K562 (cell line): ENCODE data around the gene CDT1. TPM values are rescaled to one million over a fixed set of nuclear protein-coding genes. Genes with fewer than 3 reads are reported as not detected.
A peak's percentile ranks its signal among the peaks of the same experiment; 100 is the strongest.

Experiments
- ATAC-seq: fragments of 200-7000 bp; cut with Tn5 transposase; 3 replicates; pipeline ENCODE4 v1.9.1; 2020; ENCODE audit warnings: moderate library complexity
- BruUV-seq: library from RNA; stranded (reverse); fragments of 400-500 nt; replicated peaks from 2 replicates; lab custom pipeline; 2021; lab: Mats Ljungman, UMichigan
- CTCF ChIA-PET: fragments of 300-600 bp; formaldehyde crosslinking; extraction: SDS; loops from one replicate; lab custom pipeline; 2021; ENCODE audit warnings: low intra/inter-chr PET ratio; lab: Yijun Ruan, JAX
- POLR2A ChIA-PET: fragments of 300-600, 350-650 bp; sonication (Branson Sonifier 250); formaldehyde crosslinking; extraction: SDS; loops from one replicate; lab custom pipeline; 2021; ENCODE audit warnings: antibody characterized with exemption, inconsistent platforms; lab: Yijun Ruan, JAX
- DNase-seq, 4 experiments: peaks; one replicate each; pipeline versions ENCODE4 v3.0.0 to v3.0.0-alpha.2; 2011 to 2018; ENCODE audit warnings: low spot score in 3 of 4, mixed read lengths in 3 of 4; ENCODE audit errors: extremely low read depth in 1 of 4
- FAIRE-seq: peaks from 2 replicates; lab custom pipeline; 2011; peaks lifted over from hg19 to GRCh38; lab: Jason Lieb, UNC
- H2AFZ ChIP-seq: 2 replicates; pipeline ENCODE4 v1.6.0; 2011; ENCODE audit warnings: low read depth, low read length, control low read depth, inconsistent platforms
- H3K27ac ChIP-seq: fragments of 200-600 bp; 3 replicates; pipeline ENCODE4 v1.8.0; 2011; ENCODE audit warnings: low read depth, mild to moderate bottlenecking, control low read depth, inconsistent platforms, low read length, moderate library complexity, mixed read lengths; ENCODE audit errors: extremely low read depth
- H3K27me3 ChIP-seq, 2 experiments: fragments of 300-600 bp in 1 of 2; 2 replicates in 1 of 2; 3 replicates in 1 of 2; pipeline versions ENCODE4 v1.6.0 to v1.8.0; 2011; ENCODE audit warnings: inconsistent platforms in 2 of 2, low read length in 2 of 2, mild to moderate bottlenecking in 1 of 2, mixed read lengths in 1 of 2, moderate library complexity in 1 of 2; ENCODE audit not compliant: control insufficient read depth in 2 of 2, insufficient read depth in 2 of 2
- H3K36me3 ChIP-seq: fragments of 300-600 bp; 3 replicates; pipeline ENCODE4 v1.8.0; 2011; ENCODE audit warnings: mild to moderate bottlenecking, low read length, inconsistent platforms; ENCODE audit not compliant: control insufficient read depth, insufficient read depth
- H3K4me1 ChIP-seq, 2 experiments: fragments of 200-600 bp in 1 of 2; replicated peaks in 1 of 2; 2 replicates in 1 of 2; 3 replicates in 1 of 2; pipeline versions ENCODE4 v1.5.1 to v1.8.0; 2011; ENCODE audit warnings: inconsistent platforms in 2 of 2, low read length in 2 of 2, mild to moderate bottlenecking in 1 of 2, mixed read lengths in 1 of 2, moderate library complexity in 1 of 2; ENCODE audit not compliant: control insufficient read depth in 2 of 2, insufficient read depth in 2 of 2
- H3K4me2 ChIP-seq: 2 replicates; pipeline ENCODE4 v1.6.1; 2011; ENCODE audit warnings: low read length, control low read depth, inconsistent platforms, mixed read lengths; ENCODE audit not compliant: insufficient read depth
- H3K4me3 ChIP-seq: fragments of 200-600 bp; sonication (generic), shearing (Covaris generic); 2 replicates; pipeline ENCODE4 v1.5.1; 2016; ENCODE audit warnings: control low read depth, inconsistent platforms
- H3K79me2 ChIP-seq: fragments of 200-600 bp; 3 replicates; pipeline ENCODE4 v1.8.0; 2011; ENCODE audit warnings: low read length, inconsistent platforms; ENCODE audit not compliant: control insufficient read depth, insufficient read depth
- H3K9ac ChIP-seq, 2 experiments: 2 replicates each; pipeline versions ENCODE4 v1.6.0 to v1.6.1; 2011; ENCODE audit warnings: low read depth in 2 of 2, low read length in 2 of 2, control low read depth in 1 of 2, inconsistent platforms in 1 of 2, mild to moderate bottlenecking in 1 of 2, mixed read lengths in 1 of 2; ENCODE audit not compliant: insufficient read depth in 1 of 2
- H3K9me1 ChIP-seq: one replicate; pipeline ENCODE4 v1.6.0; 2011; ENCODE audit warnings: inconsistent platforms, mild to moderate bottlenecking, low read length, moderate library complexity; ENCODE audit not compliant: control insufficient read depth, insufficient read depth
- H3K9me3 ChIP-seq: replicated peaks from 2 replicates; pipeline ENCODE4 v1.5.1; 2011; ENCODE audit warnings: low read depth, low read length, inconsistent platforms; ENCODE audit not compliant: control insufficient read depth, insufficient read depth
- H4K20me1 ChIP-seq: replicated peaks from 2 replicates; pipeline ENCODE4 v1.6.1; 2011; ENCODE audit warnings: low read length, inconsistent platforms, mixed read lengths; ENCODE audit not compliant: control insufficient read depth, insufficient read depth
- CREM ChIP-seq: IDR thresholded peaks from 2 replicates; pipeline ENCODE4 v1.6.1; 2014; ENCODE audit warnings: antibody characterized with exemption, low read depth
- GTF2F1 ChIP-seq: IDR thresholded peaks from 2 replicates; pipeline ENCODE4 v1.6.1; 2011; ENCODE audit warnings: low read depth, low read length, improper control_type of control experiment
- HBP1 ChIP-seq: fragments of 450-650 bp; formaldehyde crosslinking; IDR thresholded peaks from 2 replicates; pipeline ENCODE4 v1.4.0; 2022; ENCODE audit warnings: missing genetic modification characterization
- IRF2 ChIP-seq: sonication (generic); formaldehyde crosslinking; IDR thresholded peaks from 2 replicates; pipeline ENCODE4 v1.8.1; 2022; ENCODE audit warnings: mild to moderate bottlenecking, missing genetic modification reagents
- MAX ChIP-seq: sonication (generic); formaldehyde crosslinking; IDR thresholded peaks from 2 replicates; pipeline ENCODE4 v1.9.0; 2022; ENCODE audit warnings: mild to moderate bottlenecking, missing genetic modification reagents
- MBD2 ChIP-seq: sonication (generic); IDR thresholded peaks from 2 replicates; pipeline ENCODE4 v1.6.1; 2016; ENCODE audit warnings: low read depth, borderline replicate concordance
- POLR2AphosphoS5 ChIP-seq: IDR thresholded peaks from 2 replicates; pipeline ENCODE4 v1.6.1; 2011; ENCODE audit warnings: mild to moderate bottlenecking, low read depth, low read length, moderate library complexity; ENCODE audit not compliant: control insufficient read depth, insufficient read depth
- RBFOX2 ChIP-seq: fragments of 200-400 bp; formaldehyde crosslinking; IDR thresholded peaks from 2 replicates; pipeline ENCODE4 v1.6.1; 2017; ENCODE audit warnings: low read depth, mild to moderate bottlenecking, low read length, moderate library complexity
- SAP30 ChIP-seq: fragments of 200-600 bp; sonication (generic); IDR thresholded peaks from 2 replicates; pipeline ENCODE4 v1.6.1; 2012; ENCODE audit warnings: borderline replicate concordance, low read depth, mild to moderate bottlenecking, moderate library complexity, low read length, control low read depth, inconsistent platforms; ENCODE audit not compliant: insufficient read depth, poor library complexity, severe bottlenecking
- SNIP1 ChIP-seq: fragments of 450-650 bp; IDR thresholded peaks from 2 replicates; pipeline ENCODE4 v1.7.1; 2017; ENCODE audit warnings: low read depth, mild to moderate bottlenecking
- SRSF1 ChIP-seq: fragments of 200-400 bp; formaldehyde crosslinking; IDR thresholded peaks from 2 replicates; pipeline ENCODE4 v1.6.1; 2017; ENCODE audit warnings: mild to moderate bottlenecking, low read depth, low read length, moderate library complexity
- STAT5B ChIP-seq: fragments of 250-450 bp; sonication (Bioruptor Pico); IDR thresholded peaks from 2 replicates; pipeline ENCODE4 v1.8.0; 2021; ENCODE audit warnings: mild to moderate bottlenecking, inconsistent platforms
- STAT6 ChIP-seq: sonication (generic); formaldehyde crosslinking; IDR thresholded peaks from 2 replicates; pipeline ENCODE4 v1.8.1; 2023; ENCODE audit warnings: mild to moderate bottlenecking, missing genetic modification reagents
- TCFL5 ChIP-seq: fragments of 250-450 bp; sonication (Bioruptor Pico); conservative IDR thresholded peaks from 2 replicates; pipeline ENCODE4 v1.6.1; 2021; ENCODE audit warnings: mild to moderate bottlenecking, moderate library complexity, matching md5 sums
- WHSC1 ChIP-seq: IDR thresholded peaks from one replicate; pipeline ENCODE4 v1.6.1; 2012; ENCODE audit warnings: low read length, control low read depth, inconsistent platforms
- ZFX ChIP-seq: sonication (generic); formaldehyde crosslinking; IDR thresholded peaks from 2 replicates; pipeline ENCODE4 v1.8.0; 2022; ENCODE audit warnings: mild to moderate bottlenecking, missing genetic modification reagents, moderate library complexity
- ZZZ3 ChIP-seq: fragments of 450-650 bp; IDR thresholded peaks from 2 replicates; pipeline ENCODE4 v1.6.1; 2016; ENCODE audit warnings: antibody characterized with exemption, mild to moderate bottlenecking, moderate library complexity
- WGBS: fragments of 100-300 bp; shearing (Covaris generic); methylation state at CpG from one replicate; pipeline ENCODE4 v1.1.6; 2016; ENCODE audit warnings: low coverage, mixed read lengths; ENCODE audit not compliant: insufficient coverage; ENCODE audit errors: missing lambda C conversion rate; 5-methylcytosine and 5-hydroxymethylcytosine counted together
- in situ Hi-C: fragments of 300-500 bp; cut with MboI; formaldehyde crosslinking; loops from 4 replicates; pipeline ENCODE4 v1.15.0; 2018; ENCODE audit warnings: inconsistent platforms, mixed read lengths
- intact Hi-C: fragments of 100-400 bp; cut with micrococcal nuclease; formaldehyde crosslinking; loops from 2 replicates; pipeline ENCODE4 v1.14.2; 2022
- polyA plus RNA-seq, 8 experiments: library from polyadenylated mRNA; depleted of rRNA in 4 of 8; stranded (reverse) in 5 of 8; unstranded in 3 of 8; fragments of >200 nt; fragmentation: Nextera tagmentation in 2 of 8; fragmentation: Illumina TruSeq in 1 of 8; extraction: Ambion mirVana in 2 of 8; extraction: Trizol in 1 of 8; gene quantifications; 2 replicates each; pipeline versions ENCODE4 v1.2.1 to v1.2.3, GENCODE V29; 2011 to 2014; ENCODE audit warnings: inconsistent platforms in 1 of 8, missing spikeins in 1 of 8
- total RNA-seq, 7 experiments: library from RNA; depleted of rRNA in 6 of 7; stranded (reverse); fragments of >200 nt in 6 of 7; fragmentation: Illumina TruSeq in 2 of 7; extraction: Trizol in 2 of 7; gene quantifications; 2 replicates each; pipeline versions ENCODE4 v1.2.1 to v1.2.3, GENCODE V29; 2011 to 2021; ENCODE audit warnings: low replicate concordance in 1 of 7

Gene CDT1
- total and polyA plus RNA-seq, 9 of the 15 experiments (the other 6 are each of a cell fraction or from before 2014, with no cell fraction given) = 0.92 to 178 (median 14.2) TPM

GRCh38 chr16:88785106-88785924 lies 18.3 kb upstream of the CDT1 start, which contains the start of gene PIEZO1:
Gene PIEZO1, minus strand, starts transcription at chr16:88785220. Its CDS starts 256 bp downstream, at chr16:88784964.
- Histone ChIP-seq H3K36me3 (peaks cover 14% of the 10 kb centered on the region), H3K4me1 (peaks cover 29 to 70% of the 10 kb centered on the region in 2 experiments), H3K27ac (peak within 1 kb of the TSS; percentile 93), H3K4me2 (peak within 1 kb of the TSS; percentile 78), H3K27me3 (no peaks in the 10 kb centered on the region), H4K20me1 (peaks cover 26% of the 10 kb centered on the region; the same call in 1 of the 2 replicates), H3K79me2 (peaks cover 54% of the 10 kb centered on the region), H3K9me3 (no peaks in the 10 kb centered on the region), H3K4me3 (peak within 1 kb of the TSS; percentile 70), H3K9ac (peak within 1 kb of the TSS; percentile 90 to 99), H3K9me1 (peaks cover 5% of the 10 kb centered on the region), H2AFZ (peak within 1 kb of the TSS; percentile 76)
- intact Hi-C loops = loop anchor here (2.0 kb wide), 2 partner anchors 15 to 49 kb away; no protein-coding TSS in a partner anchor
- ChIA-PET POLR2A (interaction anchor here (0.6 to 7.0 kb wide), 14 partner anchors 8 to 333 kb away, joined by 3 to 48 read pairs (median 4); partner anchors contain the start of genes APRT and CDT1), CTCF (interaction anchor here (0.6 to 3.3 kb wide), 7 partner anchors 29 to 382 kb away, joined by 3 to 51 read pairs (median 5); no protein-coding TSS in a partner anchor)
- ATAC-seq (peak; percentile 57), DNase-seq (peak; percentile 84 to 93 (median 88)), FAIRE-seq (no peak)
- 2% methylated on average over 66 of the region's 110 CpGs for WGBS
- in situ Hi-C loops = no loop called here
- BruUV-seq = no TSS peak
- TF ChIP-seq MBD2 = no peak
- peak; percentile 98 for TF ChIP-seq IRF2
- no peak for TF ChIP-seq SNIP1
- peak; percentile 78 for TF ChIP-seq RBFOX2
- TF ChIP-seq ZZZ3 = no peak
- TF ChIP-seq GTF2F1 = no peak
- no peak for TF ChIP-seq SRSF1
- peak; percentile 98 for TF ChIP-seq ZFX (CRISPR knock-in tag)
- TF ChIP-seq STAT5B = no peak
- TF ChIP-seq POLR2AphosphoS5 = peak; percentile 81
- TF ChIP-seq STAT6 (CRISPR knock-in tag) = peak; percentile 99; the same call in 1 of the 2 replicates
- TF ChIP-seq HBP1 = no peak
- TF ChIP-seq CREM = 0 out of 2 replicates have a peak, but pooled peaks have one; percentile 10
- peak; percentile 98 for TF ChIP-seq MAX
- no peak for TF ChIP-seq SAP30
- TF ChIP-seq TCFL5 (CRISPR knock-in tag) = no peak
- TF ChIP-seq WHSC1 = no peak
